Stimulated activated CD8-positive, alpha-beta memory T cell treated with anti-CD3 and anti-CD28 coated beads, Interleukin-12 subunit alpha, Interleukin-12 subunit beta, amount 100 ng/mL, for 1 hour (primary cell): ENCODE measurements around the gene CLSTN1.
"Not testable (repeated sequence)": the region's sequence is repeated elsewhere in the genome, so short reads cannot be mapped to it uniquely, and the experiment has no call there.

Source experiments
- DNase-seq: peaks from one replicate; pipeline ENCODE4 v3.0.0-alpha.2; 2020; ENCODE audit warnings: low read depth

Gene CLSTN1

GRCh38 chr1:9761855-9762254 lies 61.9 kb downstream of the CLSTN1 start:
- no peak for DNase-seq

- DNase-seq, result no peak
These were observed 62.9 kb downstream of the CLSTN1 start for GRCh38 chr1:9760824-9761223.

- no peak for DNase-seq
These were observed 63.8 kb downstream of the CLSTN1 start for GRCh38 chr1:9759939-9760338.

- no peak for DNase-seq
These were observed 65.1 kb downstream of the CLSTN1 start for GRCh38 chr1:9758559-9759121.

GRCh38 chr1:9755441-9755995 lies 68.2 kb downstream of the CLSTN1 start:
- DNase-seq, result no peak

GRCh38 chr1:9753121-9753531 lies 70.6 kb downstream of the CLSTN1 start:
- DNase-seq, result no peak

- no peak for DNase-seq
These were observed 71.8 kb downstream of the CLSTN1 start for GRCh38 chr1:9751971-9752370.

GRCh38 chr1:9749361-9749760 lies 74.4 kb downstream of the CLSTN1 start:
- no peak for DNase-seq

- DNase-seq, result not testable (repeated sequence)
These were observed 75.4 kb downstream of the CLSTN1 start for GRCh38 chr1:9748391-9748790.

GRCh38 chr1:9746651-9747050 lies 77.1 kb downstream of the CLSTN1 start:
- DNase-seq, result no peak

GRCh38 chr1:9746211-9746610 lies 77.6 kb downstream of the CLSTN1 start:
- DNase-seq, result no peak

GRCh38 chr1:9744106-9744799 lies 79.5 kb downstream of the CLSTN1 start:
- DNase-seq, result no peak

- DNase-seq, result no peak
These were observed 86.1 kb downstream of the CLSTN1 start for GRCh38 chr1:9737671-9738070.

- no peak for DNase-seq
These were observed 86.7 kb downstream of the CLSTN1 start for GRCh38 chr1:9737057-9737456.

- DNase-seq, result no peak
These were observed 87.5 kb downstream of the CLSTN1 start for GRCh38 chr1:9736241-9736640.

GRCh38 chr1:9735800-9736199 lies 88.0 kb downstream of the CLSTN1 start:
- no peak for DNase-seq

- DNase-seq, result no peak
These were observed 90.5 kb downstream of the CLSTN1 start for GRCh38 chr1:9733160-9733789.

GRCh38 chr1:9732123-9732971 lies 91.4 kb downstream of the CLSTN1 start:
- no peak for DNase-seq

- DNase-seq, result no peak
These were observed 92.2 kb downstream of the CLSTN1 start for GRCh38 chr1:9731561-9731960.

- DNase-seq, result no peak
These were observed 92.7 kb downstream of the CLSTN1 start for GRCh38 chr1:9731051-9731537.

GRCh38 chr1:9730096-9730901 lies 93.5 kb downstream of the CLSTN1 start:
- no peak for DNase-seq
